ENCODE results near the gene DLGAP1.

The DLGAP1 gene

GRCh38 chr18:3510896-3511295 lies 944.2 kb downstream of the DLGAP1 start:
- DNase-seq: no peak

GRCh38 chr18:3510024-3510423 lies 945.1 kb downstream of the DLGAP1 start:
- no peak for DNase-seq

GRCh38 chr18:3508576-3509549 lies 946.2 kb downstream of the DLGAP1 start:
- DNase-seq: no peak

- DNase-seq: no peak
Measured at GRCh38 chr18:3504637-3505036, 950.5 kb downstream of the DLGAP1 start.

GRCh38 chr18:3502650-3503049 lies 952.5 kb downstream of the DLGAP1 start:
- no peak for DNase-seq

GRCh38 chr18:3500016-3500415 lies 955.1 kb downstream of the DLGAP1 start:
- DNase-seq: no peak

GRCh38 chr18:3499501-3499900 lies 955.6 kb downstream of the DLGAP1 start:
- DNase-seq: no peak

GRCh38 chr18:3498698-3499471 lies 956.2 kb downstream of the DLGAP1 start:
- no peak for DNase-seq

- DNase-seq: peak in 1 of 2 donors; percentile 5
Measured at GRCh38 chr18:3495691-3496430, 959.2 kb downstream of the DLGAP1 start.

GRCh38 chr18:3494569-3494968 lies 960.5 kb downstream of the DLGAP1 start:
- DNase-seq: no peak

GRCh38 chr18:3494245-3494526 lies 960.9 kb downstream of the DLGAP1 start:
- no peak for DNase-seq

GRCh38 chr18:3493501-3494244 lies 961.4 kb downstream of the DLGAP1 start:
- DNase-seq: no peak

GRCh38 chr18:3492721-3493120 lies 962.4 kb downstream of the DLGAP1 start:
- no peak for DNase-seq

GRCh38 chr18:3491981-3492555 lies 963.0 kb downstream of the DLGAP1 start:
- no peak for DNase-seq

GRCh38 chr18:3489462-3489861 lies 965.6 kb downstream of the DLGAP1 start:
- DNase-seq: no peak

GRCh38 chr18:3486512-3486911 lies 968.6 kb downstream of the DLGAP1 start:
- DNase-seq: no peak

- no peak for DNase-seq
Measured at GRCh38 chr18:3485153-3486149, 969.7 kb downstream of the DLGAP1 start.

- DNase-seq: no peak
Measured at GRCh38 chr18:3482258-3482657, 972.8 kb downstream of the DLGAP1 start.

- DNase-seq: peak; percentile 8 to 35
Measured at GRCh38 chr18:3481696-3482210, 973.4 kb downstream of the DLGAP1 start.

GRCh38 chr18:3480827-3481573 lies 974.1 kb downstream of the DLGAP1 start:
- no peak for DNase-seq
